Ramos (cell line): ENCODE results near the gene PRIMA1.

Source experiments
- in situ Hi-C: fragments of 300-500 bp; cut with MboI; formaldehyde crosslinking; loops from one replicate; pipeline ENCODE4 v1.14.3; 2022; ENCODE audit warnings: low sequenced_read_pairs; ENCODE audit not compliant: unreplicated experiment

Gene PRIMA1

GRCh38 chr14:93797536-93797935 is 9.3 kb upstream of the PRIMA1 start:
- in situ Hi-C loops = no loop called here

- in situ Hi-C loops = no loop called here
Measured at GRCh38 chr14:93797071-93797470, 8.8 kb upstream of the PRIMA1 start.

GRCh38 chr14:93794756-93795155 is 6.5 kb upstream of the PRIMA1 start:
- in situ Hi-C loops = no loop called here

DNA sequence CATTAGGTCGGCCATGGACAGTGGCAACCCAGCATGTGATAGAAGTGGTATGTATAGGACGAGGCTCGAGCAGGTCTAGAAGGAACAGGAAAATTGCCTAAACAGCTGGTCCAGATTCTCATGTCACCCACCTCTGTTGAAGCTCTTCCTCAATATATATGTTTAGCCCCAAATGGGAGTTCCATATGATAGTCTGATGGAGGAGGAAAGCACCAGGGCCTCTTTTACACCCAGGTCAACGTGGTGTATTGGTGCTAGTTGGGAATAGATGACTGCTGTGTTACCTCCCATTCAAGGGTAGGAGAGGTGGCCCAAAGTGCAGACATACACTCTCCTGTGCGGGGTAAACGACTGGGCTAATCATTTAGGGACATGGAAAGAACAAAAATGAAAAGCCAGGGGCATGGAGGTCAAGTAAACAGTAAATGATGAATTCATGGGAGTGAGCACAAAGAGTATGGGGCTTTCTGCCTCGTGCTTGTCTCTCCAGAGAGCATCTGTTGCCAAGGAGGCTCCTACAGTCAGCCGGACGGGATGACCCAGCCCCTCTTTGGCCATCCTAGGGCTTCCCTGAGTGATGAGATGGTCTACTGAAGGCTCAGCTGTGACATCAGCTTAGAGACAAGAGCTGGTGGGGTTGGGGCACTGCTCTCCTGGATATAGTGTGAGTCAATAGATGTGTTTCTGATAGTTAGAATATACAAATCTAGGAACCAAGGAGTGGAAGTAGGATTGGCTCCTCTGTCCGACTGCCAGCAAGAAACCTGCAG is 5.5 kb upstream of the PRIMA1 start:
- in situ Hi-C loops = no loop called here

- in situ Hi-C loops = no loop called here
Measured at GRCh38 chr14:93792391-93792790, 4.1 kb upstream of the PRIMA1 start.

DNA sequence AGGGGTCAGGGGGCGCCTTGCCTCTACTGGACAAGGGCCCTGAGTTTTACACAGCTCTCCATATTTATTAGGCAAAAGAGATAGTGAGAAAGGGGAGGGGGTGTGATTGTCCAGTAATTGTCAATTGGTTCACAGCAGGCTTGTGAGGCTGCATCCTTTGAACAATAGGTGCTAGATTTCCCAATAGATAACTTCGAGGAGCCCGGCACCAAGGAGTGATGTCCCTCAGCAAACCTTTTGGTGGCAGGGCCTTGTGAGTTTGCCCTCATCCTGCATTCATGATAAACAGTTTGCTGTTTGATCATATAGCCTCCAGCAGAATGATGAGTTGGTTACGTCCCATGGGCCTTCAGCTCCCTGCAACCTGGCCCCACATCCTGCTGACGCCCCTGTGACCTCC is 2.7 kb upstream of the PRIMA1 start:
- in situ Hi-C loops = no loop called here

DNA sequence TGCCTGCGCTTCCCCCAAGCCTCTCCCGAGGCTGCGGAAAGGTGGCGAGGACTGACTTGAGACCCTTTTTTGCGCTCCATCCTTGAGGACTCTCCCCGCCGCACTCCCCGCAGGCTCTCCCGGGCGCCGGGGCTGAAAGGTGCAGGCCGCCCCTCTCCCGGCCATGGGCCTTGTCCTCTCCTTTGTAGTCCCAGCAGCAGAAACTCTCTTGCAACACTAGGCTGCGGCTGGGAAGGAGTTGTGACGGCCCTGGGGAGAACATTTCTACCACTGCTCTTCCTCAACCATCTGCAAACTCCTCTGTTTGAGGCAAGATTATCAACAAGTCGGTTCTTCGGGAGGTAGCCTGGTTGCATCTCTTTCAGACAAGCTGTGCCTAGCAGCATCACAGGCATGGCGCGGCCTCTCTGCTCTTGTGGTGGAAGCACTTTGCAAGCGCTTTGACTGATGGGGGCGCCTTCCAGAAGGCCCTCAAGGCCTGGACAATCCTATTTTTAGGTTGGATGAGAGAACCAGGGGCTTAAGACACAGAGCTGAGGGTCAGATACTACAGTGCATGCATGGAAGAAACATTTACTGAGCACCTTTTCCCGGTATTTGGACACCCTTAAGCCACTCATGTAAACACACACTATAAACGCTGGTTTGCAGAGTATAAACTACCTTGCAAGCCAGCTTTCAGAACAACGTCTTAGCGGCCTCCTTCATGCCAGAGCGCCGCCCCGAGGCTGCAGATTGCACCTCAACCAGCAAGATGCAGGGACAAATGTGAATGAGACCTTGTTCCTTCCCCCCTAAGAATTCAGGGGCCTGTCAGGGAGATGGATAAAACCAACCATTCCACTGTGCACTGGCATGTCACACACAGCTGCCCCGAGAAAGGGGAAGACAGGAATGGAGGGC is 1.2 kb upstream of the PRIMA1 start:
- in situ Hi-C loops = no loop called here

DNA sequence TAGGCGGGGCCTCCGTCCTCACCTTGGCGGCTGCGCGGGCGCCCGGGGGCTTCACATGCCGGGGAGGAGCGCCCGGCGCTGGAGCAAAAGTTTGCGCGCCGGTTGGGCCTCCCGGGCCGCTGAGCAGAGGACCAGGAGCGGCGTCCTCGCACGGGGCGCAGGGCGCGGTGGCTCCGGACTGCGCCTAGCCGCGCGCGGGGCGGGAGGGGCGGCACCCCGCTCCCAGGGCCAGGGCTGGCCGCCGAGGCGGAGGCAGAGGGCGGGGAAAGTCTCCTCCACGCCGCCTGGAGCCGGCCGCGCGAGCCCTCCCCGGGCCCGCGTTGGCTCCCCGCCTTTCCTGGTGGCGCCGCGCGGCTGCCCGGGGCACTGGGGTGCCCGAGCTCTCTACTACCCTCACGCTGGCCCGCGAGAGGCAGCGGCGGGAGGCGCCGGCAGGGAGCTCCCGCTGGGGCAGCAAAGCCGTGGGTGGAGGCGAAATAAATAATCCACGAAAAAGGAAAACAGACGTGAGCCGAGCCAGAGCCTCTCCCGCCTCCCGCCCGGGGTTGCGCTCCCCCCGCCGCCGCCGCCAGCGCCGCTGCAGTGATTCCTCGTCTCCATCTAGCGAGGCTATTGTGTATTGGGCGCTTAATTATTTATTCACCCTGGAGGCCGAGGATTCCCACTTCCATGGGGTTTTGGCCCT is 400 bp upstream of the PRIMA1 start:
- in situ Hi-C loops = no loop called here

- in situ Hi-C loops = no loop called here
Measured at GRCh38 chr14:93787465-93788292, 606 bp downstream of the PRIMA1 start.

GRCh38 chr14:93785423-93785822 is 2.9 kb downstream of the PRIMA1 start:
- in situ Hi-C loops = no loop called here

GRCh38 chr14:93784878-93785277 is 3.4 kb downstream of the PRIMA1 start:
- in situ Hi-C loops = no loop called here

DNA sequence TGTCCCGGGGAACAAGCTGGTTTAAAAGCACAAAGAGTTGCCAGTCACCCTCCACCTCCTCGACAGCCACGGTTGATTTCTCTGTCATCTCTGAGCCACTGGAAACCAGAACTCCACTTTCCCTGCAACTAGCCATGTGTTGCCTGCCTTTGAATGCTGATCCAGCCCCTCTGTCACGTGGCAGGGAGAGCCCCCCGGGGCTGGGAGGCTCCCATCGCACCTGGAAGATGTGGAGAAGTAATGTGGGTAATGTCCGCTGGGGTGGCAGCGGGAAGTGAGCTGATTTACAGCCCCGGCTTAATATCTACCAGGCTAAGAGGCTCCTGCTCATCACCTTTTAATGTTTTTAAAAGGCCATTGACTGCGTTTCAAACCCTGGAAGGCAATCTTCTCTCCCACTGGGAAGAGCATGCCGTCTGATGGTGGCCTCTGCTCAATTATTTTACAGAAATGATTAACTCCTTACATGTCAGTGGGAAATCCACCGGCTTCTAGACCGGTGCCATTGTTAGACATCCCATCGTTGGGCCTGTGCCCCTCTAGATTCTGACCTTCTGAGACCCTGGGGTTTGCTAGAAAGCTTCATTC is 7.4 kb downstream of the PRIMA1 start:
- in situ Hi-C loops = no loop called here

DNA sequence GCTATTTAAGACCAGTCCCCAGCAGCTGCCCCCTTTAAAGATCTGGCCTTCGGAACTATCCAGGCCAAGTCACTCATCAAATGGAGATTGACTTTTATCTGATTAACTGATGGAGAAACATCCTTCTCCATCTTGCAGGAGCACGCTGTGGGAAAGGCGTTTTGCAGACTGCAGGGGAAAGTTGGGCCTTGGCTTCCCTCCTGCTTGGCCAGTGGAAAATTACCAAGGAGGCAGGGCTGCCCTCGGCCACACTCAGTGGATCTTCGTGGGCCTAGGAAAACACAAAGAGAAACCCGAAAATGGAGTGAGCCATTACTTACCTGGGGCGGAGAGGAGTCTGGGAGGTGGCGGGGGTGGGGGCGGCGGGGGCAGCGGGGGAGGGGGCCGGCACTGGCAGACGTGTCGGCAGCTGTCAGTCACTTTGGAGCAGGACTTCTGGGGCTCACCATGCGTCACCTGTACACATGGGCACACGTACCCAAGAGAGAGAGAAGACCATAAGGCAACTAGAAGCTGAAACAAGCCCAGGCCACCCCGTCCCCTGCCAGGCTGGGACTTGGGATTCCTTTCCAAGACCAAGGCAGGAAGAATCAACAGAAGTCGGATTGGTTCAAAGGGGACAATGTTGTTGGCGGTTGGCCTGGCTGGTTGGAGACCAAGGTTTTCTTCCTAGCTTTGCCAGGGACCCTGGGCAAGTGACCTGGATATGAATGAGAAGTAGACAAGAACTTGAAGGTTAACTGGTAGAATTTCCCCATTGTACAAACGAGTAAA is 9.2 kb downstream of the PRIMA1 start:
- in situ Hi-C loops = no loop called here

- in situ Hi-C loops = no loop called here
Measured at GRCh38 chr14:93778453-93778852, 9.8 kb downstream of the PRIMA1 start.

GRCh38 chr14:93775744-93776143 is 12.5 kb downstream of the PRIMA1 start:
- in situ Hi-C loops = no loop called here

DNA sequence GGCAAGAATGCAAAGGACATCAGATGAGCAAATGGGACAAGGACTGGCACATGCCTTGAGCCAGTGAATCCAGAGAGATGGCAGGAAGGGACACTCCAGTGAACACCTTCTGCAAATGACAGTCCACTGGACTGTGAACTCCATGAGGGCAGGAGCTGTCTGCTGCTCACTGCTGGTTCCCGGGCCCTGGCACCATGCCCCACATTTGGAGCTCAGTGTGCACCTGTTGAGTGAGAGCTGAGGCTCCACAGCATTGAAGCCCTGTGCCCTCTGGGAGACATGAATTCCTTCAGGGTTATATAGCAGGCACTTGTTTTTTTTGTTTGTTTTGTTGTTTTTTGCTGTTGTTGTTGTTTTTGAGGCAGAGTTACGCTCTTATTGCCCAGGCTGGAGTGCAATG is 13.1 kb downstream of the PRIMA1 start:
- in situ Hi-C loops = no loop called here

GRCh38 chr14:93772263-93772662 is 16.0 kb downstream of the PRIMA1 start:
- in situ Hi-C loops = no loop called here

GRCh38 chr14:93765970-93766369 is 22.3 kb downstream of the PRIMA1 start:
- in situ Hi-C loops = no loop called here

GRCh38 chr14:93765155-93765554 is 23.1 kb downstream of the PRIMA1 start:
- in situ Hi-C loops = no loop called here
